ENCODE data around the gene GKN1. TPM values are rescaled to one million over a fixed set of nuclear protein-coding genes. Genes with fewer than 3 reads are reported as not detected.

Gene GKN1
- total RNA-seq, 2 experiments from 2014 or later: not detected

DNA sequence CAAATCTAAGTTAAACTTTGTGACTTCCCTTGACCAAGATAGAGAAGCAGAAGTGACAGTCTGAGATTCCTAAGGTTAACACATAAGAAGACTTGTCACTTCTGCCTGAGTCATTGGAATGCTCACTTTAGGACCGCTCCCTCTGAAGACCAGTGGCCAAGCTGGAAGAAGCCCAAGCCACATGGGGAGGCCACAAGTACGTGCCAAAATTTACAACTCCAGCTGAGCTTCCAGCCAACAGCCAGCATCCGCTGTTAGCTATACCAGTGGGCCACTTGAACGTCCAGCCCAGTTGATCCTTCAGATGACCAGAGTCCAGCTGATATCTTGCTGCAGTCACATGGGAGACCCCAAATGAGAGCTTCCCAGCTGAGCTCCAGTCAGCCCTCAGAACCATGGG lies 20.4 kb downstream of the GKN1 start:
- CTCF ChIA-PET: no interaction called here
- H3K4me1 Mint-ChIP-seq: no peaks in the 10 kb centered on the region

DNA sequence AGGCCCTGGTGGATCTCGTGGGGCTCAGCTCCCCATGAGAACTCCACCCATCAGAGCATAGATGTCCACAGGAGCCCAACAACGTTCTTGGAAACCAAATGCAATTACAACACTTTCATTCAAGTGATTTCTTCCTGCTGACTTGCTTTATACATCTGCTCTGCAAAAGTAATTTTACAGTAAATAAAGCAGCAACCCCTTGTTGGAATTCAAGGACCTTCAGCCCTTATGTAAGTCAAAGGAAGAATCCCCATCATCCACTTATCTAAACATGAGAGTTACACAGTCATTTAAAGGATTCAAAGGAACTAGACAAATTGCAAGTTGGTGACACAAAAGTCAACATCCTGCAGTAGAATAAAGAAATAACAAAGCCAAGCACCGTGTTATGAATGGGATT lies 21.5 kb downstream of the GKN1 start:
- POLR2A ChIA-PET: no interaction called here

More for the DNA sequence above, 20.4 kb downstream of the GKN1 start:
- POLR2A ChIA-PET: no interaction called here
- DNase-seq: no peak
- Mint-ChIP-seq H3K9me3 (no peaks in the 10 kb centered on the region), H3K27me3 (peaks cover 31% of the 10 kb centered on the region), H3K36me3 (ENCODE audit: low read depth) (no peaks in the 10 kb centered on the region), H3K27ac (no peak overlapping the region), H3K4me3 (no peak overlapping the region)

DNA sequence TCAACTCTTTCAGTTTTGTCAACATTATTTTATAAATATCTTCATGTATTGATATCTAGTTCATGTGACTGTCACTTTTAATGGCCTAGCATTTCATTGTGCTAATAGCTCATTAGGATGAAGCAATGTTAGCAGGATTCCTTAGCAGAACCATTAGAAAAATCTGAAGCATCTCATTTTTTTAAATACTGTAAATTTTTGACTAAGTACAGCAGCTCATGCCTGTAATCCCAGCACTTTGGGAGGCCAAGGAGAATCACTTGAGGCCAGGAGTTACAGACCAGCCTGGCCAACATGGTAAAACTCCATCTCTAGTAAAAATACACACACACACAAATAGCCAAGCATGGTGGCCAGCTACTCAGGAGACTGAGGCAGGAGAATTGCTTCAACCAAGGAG lies 23.0 kb downstream of the GKN1 start:
- POLR2A ChIA-PET: no interaction called here
- DNase-seq: no peak
- Mint-ChIP-seq H3K9me3 (peaks cover 3% of the 10 kb centered on the region), H3K27me3 (peaks cover 39% of the 10 kb centered on the region), H3K36me3 (ENCODE audit: low read depth) (no peaks in the 10 kb centered on the region), H3K4me3 (no peak overlapping the region), H3K27ac (no peak overlapping the region), H3K4me1 (no peaks in the 10 kb centered on the region)
- CTCF ChIA-PET: interaction anchor here (0.7 kb wide), 1 partner anchor 15 kb away, joined by 3 read pairs; no protein-coding TSS in a partner anchor

More for the DNA sequence above, 21.5 kb downstream of the GKN1 start:
- CTCF ChIA-PET: no interaction called here
- Mint-ChIP-seq H3K36me3 (ENCODE audit: low read depth) (no peaks in the 10 kb centered on the region), H3K4me1 (no peaks in the 10 kb centered on the region), H3K9me3 (no peaks in the 10 kb centered on the region), H3K4me3 (no peak overlapping the region), H3K27ac (no peak overlapping the region), H3K27me3 (peaks cover 33% of the 10 kb centered on the region)
- DNase-seq: no peak

DNA sequence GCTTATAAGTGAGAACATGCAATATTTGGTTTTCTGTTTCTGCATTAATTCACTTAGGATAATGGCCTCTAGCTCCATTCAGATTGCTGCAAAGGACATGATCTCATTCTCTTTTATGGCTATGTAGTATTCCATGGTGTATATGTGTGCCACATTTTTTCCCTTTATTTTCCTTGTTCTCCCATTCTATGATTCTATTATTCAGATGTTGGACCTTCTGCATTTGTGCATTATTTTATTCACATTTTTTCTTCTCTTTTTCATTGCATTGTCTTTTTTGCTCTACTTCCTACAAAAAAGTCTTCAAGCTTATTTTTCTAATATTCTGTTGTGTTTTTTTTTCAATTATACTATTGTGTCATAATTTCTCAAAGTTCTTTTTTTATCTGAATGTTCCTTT lies 27.4 kb downstream of the GKN1 start:
- CTCF ChIA-PET: interaction anchor here (0.7 kb wide), 1 partner anchor 21 kb away, joined by 4 read pairs; no protein-coding TSS in a partner anchor
- POLR2A ChIA-PET: no interaction called here
- Mint-ChIP-seq H3K27me3 (peaks cover 50% of the 10 kb centered on the region), H3K27ac (no peak overlapping the region), H3K36me3 (ENCODE audit: low read depth) (no peaks in the 10 kb centered on the region), H3K9me3 (peaks cover 3% of the 10 kb centered on the region), H3K4me3 (no peak overlapping the region), H3K4me1 (no peaks in the 10 kb centered on the region)
- DNase-seq: no peak

DNA sequence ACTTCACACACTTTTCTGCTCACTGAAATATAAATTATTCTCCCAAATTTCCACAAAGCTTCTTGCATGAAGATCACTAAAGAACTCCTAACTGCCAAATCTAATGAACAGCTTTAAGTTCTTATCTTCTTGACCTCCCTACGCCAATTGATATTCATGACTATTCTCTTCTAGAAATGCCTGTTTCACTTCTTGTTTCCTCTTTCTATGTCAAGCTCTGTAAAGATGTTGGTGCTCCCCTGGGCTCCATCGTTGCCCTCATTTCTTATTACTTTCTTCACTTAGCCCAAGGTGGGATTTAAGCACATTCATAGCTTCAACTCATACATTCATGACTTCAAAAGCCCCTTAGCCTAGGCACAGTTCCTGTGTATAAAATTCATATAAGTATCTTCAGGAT lies 29.3 kb downstream of the GKN1 start:
- peaks cover 3% of the 10 kb centered on the region for H3K9me3 Mint-ChIP-seq
- peaks cover 53% of the 10 kb centered on the region for H3K27me3 Mint-ChIP-seq
- no peaks in the 10 kb centered on the region for H3K4me1 Mint-ChIP-seq
- H3K4me3 Mint-ChIP-seq: no peak overlapping the region
- ChIA-PET CTCF (no interaction called here), POLR2A (no interaction called here)
- no peaks in the 10 kb centered on the region for H3K36me3 Mint-ChIP-seq (ENCODE audit: low read depth)
- no peak overlapping the region for H3K27ac Mint-ChIP-seq
- DNase-seq: no peak

DNA sequence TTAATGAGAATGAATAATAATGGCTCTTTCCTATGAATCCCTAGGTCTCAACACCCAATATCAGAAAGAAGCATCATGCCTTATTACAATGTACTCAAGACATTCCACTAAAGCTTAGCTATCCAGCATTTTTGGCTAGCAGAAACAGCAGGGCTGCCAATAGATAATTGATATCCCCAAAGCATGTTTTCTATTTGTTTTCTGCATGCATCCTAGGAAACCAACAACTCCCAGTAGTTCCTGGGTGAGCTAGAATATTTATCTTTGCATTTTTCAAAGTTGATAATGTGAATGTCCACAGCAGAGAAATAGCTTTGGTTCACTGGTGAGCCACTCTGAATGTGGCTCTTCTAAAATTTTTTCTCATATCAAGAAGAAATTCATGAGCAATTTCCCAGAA lies 32.7 kb downstream of the GKN1 start:
- Mint-ChIP-seq H3K27me3 (peaks cover 63% of the 10 kb centered on the region), H3K9me3 (peaks cover 3% of the 10 kb centered on the region), H3K4me3 (no peak overlapping the region), H3K36me3 (ENCODE audit: low read depth) (no peaks in the 10 kb centered on the region), H3K4me1 (no peaks in the 10 kb centered on the region), H3K27ac (no peak overlapping the region)
- ChIA-PET POLR2A (no interaction called here), CTCF (no interaction called here)
- DNase-seq: no peak

DNA sequence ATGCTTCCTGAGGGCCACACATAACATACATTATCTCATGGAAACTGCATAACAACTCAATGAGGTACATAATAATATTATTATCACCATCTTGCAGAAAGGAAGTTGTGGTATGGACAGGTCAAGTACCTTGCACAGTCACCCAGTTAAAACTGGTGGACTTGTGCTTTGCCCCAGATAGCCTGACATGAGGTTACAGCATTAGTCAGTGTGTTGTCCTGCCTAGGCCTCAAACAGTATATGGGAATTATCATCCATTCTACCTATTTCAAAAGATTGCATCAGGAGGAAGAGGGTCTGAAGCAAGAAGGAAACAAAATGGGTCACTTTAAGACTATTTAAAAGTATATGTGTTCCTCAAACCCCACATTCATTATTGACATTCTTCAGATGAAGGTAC lies 33.2 kb downstream of the GKN1 start:
- DNase-seq: no peak
- H3K9me3 Mint-ChIP-seq: no peaks in the 10 kb centered on the region
- ChIA-PET POLR2A (no interaction called here), CTCF (no interaction called here)
- H3K4me3 Mint-ChIP-seq: no peak overlapping the region
- H3K27me3 Mint-ChIP-seq: peaks cover 64% of the 10 kb centered on the region
- no peak overlapping the region for H3K27ac Mint-ChIP-seq
- H3K36me3 Mint-ChIP-seq (ENCODE audit: low read depth): no peaks in the 10 kb centered on the region
- H3K4me1 Mint-ChIP-seq: peaks cover 3% of the 10 kb centered on the region

DNA sequence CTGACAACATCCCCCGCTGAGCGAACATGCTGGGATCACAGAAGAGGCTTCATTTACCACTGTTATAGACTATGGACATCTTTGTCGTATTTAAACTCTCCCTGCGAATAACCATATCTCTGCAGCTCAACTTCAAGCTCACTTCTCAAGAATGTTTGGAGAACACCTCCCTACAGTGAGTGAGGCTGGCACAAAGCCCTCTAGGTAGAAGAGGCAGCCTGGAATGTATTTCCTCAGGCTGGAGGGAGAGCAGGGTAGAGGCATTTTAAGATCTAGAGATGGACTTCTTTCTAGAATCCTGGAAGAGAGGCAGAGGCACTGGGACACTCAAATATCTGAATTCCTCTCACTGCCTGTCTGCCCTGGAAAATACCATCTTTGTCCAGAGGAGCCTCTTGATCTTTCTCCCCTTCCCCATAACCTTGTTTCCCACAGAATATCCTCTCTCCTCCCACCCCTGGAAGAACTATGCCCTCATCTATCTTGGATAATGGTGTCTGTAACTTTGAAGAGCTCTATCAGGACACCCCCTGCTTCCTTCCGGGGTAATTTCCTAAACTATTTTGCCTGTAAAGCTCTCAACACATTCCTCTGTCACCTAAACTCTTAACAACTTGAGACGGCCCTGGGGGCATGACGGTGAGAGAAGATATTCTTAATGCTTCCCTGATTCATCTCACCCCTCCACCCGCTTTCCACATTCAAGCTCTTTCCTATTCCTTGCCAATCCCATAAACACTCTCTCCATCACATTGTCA lies 36.2 kb downstream of the GKN1 start:
- H3K27ac Mint-ChIP-seq: no peak overlapping the region
- no peak overlapping the region for H3K4me3 Mint-ChIP-seq
- H3K4me1 Mint-ChIP-seq: peaks cover 18% of the 10 kb centered on the region
- no peaks in the 10 kb centered on the region for H3K9me3 Mint-ChIP-seq
- ChIA-PET CTCF (no interaction called here), POLR2A (no interaction called here)
- DNase-seq: no peak
- peaks cover 77% of the 10 kb centered on the region for H3K27me3 Mint-ChIP-seq
- no peaks in the 10 kb centered on the region for H3K36me3 Mint-ChIP-seq (ENCODE audit: low read depth)

DNA sequence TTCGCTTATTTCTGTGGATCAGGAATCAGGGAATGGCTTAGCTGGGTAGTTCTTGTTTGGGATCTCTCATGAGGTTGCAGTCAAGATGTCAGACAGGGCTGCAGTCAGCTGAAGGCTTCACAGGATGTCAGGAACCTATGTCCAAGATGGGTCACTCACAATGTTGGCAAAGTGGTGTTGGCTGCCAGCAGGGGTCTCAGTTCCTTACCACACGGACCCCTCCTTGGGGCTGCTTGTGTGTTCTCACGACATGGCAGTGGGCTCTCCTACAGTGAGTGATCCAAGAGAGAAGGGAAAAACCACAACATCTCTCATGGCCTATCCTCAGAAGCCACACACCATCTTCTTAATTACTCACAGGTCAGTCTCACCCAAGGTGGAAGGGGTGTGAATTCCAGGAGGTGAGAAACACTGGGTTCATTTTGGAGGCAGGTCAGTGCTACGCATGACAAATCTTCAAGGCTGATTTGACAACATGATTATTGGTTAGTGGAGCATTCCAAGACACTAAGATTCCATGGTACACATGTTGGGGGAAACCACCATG lies 37.2 kb downstream of the GKN1 start:
- CTCF ChIA-PET: interaction anchor here (1.0 kb wide), 1 partner anchor 15 kb away, joined by 3 read pairs; no protein-coding TSS in a partner anchor
- no peaks in the 10 kb centered on the region for H3K9me3 Mint-ChIP-seq

DNA sequence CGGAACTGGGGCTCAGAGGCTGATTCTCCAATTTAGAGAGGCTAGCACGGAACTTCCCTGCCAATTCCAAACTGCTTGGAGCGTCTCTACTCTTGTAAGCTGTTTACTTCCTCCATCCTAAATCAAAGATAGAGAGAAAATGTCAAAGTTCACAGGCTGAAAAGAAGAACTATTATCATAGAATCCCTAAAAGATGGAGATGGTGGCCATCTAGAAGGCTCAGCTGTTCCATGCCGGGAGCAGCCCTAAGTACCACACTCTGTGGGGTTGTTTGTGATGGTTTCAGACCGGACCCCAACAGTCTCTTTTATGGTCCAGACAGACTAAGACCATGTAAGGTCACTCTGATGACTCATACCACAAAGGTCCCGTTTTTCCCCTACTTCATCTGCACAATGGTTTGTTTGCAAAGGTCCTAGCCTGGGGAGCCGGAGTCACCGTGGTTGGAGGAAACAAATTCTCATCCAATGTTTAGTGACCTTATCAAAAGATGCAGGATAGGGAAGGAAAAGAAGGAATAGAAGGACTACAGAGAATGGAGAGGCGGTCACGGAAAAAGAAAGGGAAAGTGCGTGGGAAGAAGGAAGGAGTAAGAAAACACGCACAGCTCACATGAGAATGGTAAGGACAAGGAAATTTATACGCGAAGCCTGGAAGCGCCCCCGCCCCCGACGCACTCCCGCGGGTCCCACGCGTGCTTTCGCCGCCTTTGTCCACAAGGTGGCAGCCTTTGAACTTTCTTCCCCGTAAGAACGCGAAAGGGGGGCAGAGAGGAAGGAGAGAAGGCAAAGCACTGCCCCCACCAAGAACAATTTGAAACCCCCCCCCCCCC lies 38.1 kb downstream of the GKN1 start:
- Mint-ChIP-seq H3K4me1 (peaks cover 18% of the 10 kb centered on the region), H3K27me3 (peaks cover 78% of the 10 kb centered on the region), H3K4me3 (peak overlapping the region; percentile 75), H3K9me3 (no peaks in the 10 kb centered on the region), H3K27ac (no peak overlapping the region), H3K36me3 (ENCODE audit: low read depth) (no peaks in the 10 kb centered on the region)
- DNase-seq: peak; percentile 47
- CTCF ChIA-PET: interaction anchor here (0.6 to 1.1 kb wide), 5 partner anchors 11 to 846 kb away, joined by 3 to 5 read pairs (median 3); no protein-coding TSS in a partner anchor
- POLR2A ChIA-PET: no interaction called here

More for the DNA sequence above, 37.2 kb downstream of the GKN1 start:
- POLR2A ChIA-PET: no interaction called here
- Mint-ChIP-seq H3K27ac (no peak overlapping the region), H3K27me3 (peaks cover 70% of the 10 kb centered on the region), H3K36me3 (ENCODE audit: low read depth) (no peaks in the 10 kb centered on the region), H3K4me1 (peaks cover 18% of the 10 kb centered on the region), H3K4me3 (no peak overlapping the region)
- no peak for DNase-seq

DNA sequence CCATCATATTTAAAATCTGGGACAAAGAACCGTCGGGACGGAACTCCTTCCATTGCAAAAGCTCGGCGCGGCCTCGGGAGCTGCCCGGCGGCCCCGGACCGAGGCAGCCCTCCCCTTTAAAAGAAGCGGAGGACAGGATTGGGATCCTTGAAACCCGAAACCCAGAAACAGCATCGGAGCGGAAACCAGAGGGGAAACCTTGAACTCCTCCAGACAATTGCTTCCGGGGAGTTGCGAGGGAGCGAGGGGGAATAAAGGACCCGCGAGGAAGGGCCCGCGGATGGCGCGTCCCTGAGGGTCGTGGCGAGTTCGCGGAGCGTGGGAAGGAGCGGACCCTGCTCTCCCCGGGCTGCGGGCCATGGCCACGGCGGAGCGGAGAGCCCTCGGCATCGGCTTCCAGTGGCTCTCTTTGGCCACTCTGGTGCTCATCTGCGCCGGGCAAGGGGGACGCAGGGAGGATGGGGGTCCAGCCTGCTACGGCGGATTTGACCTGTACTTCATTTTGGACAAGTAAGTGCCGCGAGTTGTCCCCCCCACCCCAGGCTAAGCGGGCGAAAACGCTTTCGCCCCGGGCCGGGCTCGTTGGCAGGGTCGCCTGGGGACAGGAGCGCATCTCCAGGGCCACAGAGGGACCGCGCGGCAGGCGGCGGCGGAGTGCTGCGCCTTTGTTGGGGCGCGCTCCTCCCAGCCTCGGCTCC lies 38.9 kb downstream of the GKN1 start, which contains the start of gene ANTXR1:
ANTXR1 (plus strand) TSS at position 38 of the 698 bp plus-strand sequence; CDS start at position 359, 321 bp downstream.
- Mint-ChIP-seq H3K4me3 (peak within 1 kb of the TSS; percentile 75), H3K27me3 (peaks cover 80% of the 10 kb centered on the region), H3K4me1 (peaks cover 18% of the 10 kb centered on the region), H3K36me3 (ENCODE audit: low read depth) (no peaks in the 10 kb centered on the region), H3K9me3 (no peaks in the 10 kb centered on the region), H3K27ac (no peak within 1 kb of the TSS)
- CTCF ChIA-PET: interaction anchor here (0.6 to 1.1 kb wide), 4 partner anchors 11 to 847 kb away, joined by 3 to 5 read pairs (median 4); no protein-coding TSS in a partner anchor
- POLR2A ChIA-PET: no interaction called here
- DNase-seq: no peak

DNA sequence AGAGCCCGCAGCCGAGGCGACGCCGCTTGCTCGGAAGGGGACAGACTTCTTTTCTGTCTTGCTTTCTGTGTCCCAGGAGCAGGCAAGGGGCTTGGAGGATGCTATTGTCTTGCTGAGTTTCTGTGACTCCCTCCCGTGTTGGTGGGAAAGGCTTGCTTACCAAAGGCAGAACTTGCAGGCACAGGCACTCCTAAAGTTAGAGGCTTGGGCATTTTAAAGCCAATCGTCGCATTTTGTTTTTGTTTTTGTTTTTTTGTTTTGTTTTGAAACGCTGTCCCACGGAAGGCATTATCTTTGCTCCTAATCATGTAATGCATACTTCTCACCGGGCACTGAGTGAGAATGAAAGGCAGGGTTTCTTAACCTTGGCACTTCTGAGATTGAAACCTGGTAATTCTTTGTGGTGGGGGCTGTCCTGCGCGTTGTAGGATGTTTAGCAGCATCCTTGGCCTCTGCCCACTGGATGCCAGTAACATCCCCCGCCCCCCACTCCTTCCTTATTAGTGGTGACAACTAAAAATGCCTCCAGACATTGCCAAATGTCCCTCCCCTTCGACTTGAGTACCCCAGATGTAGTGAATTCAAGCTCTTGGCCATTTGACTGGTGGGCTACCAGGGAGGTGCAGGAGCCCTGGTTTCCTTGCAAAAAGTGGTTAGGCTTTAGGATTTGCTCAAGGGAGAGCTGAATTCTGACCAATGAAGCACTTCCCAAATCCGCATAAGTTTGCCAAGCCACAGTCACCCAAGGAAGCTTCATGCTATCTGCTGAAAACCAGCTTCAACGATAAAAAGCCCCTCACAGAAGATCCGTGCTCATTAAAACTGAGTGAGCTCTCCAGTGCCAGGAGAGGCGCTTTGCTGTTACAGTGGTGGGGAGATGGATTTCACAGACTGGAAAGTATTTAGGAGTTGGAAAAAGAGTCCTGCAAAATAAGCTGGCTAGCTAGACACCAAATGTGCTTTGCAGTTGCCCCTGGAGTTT lies 39.7 kb downstream of the GKN1 start:
- CTCF ChIA-PET: no interaction called here
- no peaks in the 10 kb centered on the region for H3K9me3 Mint-ChIP-seq

More for the DNA sequence above, 39.7 kb downstream of the GKN1 start:
- H3K4me1 Mint-ChIP-seq: peaks cover 18% of the 10 kb centered on the region
- POLR2A ChIA-PET: no interaction called here
- DNase-seq: no peak
- no peak overlapping the region for H3K27ac Mint-ChIP-seq
- H3K36me3 Mint-ChIP-seq (ENCODE audit: low read depth): no peaks in the 10 kb centered on the region
- H3K4me3 Mint-ChIP-seq: peak overlapping the region; percentile 75
- H3K27me3 Mint-ChIP-seq: peaks cover 82% of the 10 kb centered on the region

All from activated CD4-positive, alpha-beta T cell treated with anti-CD3 and anti-CD28 coated beads, Interleukin-2, amount 10 ng/mL, durations not matched to agents 7 days and 5 days (primary cell).